GM21529 (cell line): Measurements from ENCODE around the gene PLCH1.
A peak's percentile ranks its signal among the peaks of the same experiment; 100 is the strongest.

Source experiments
- ATAC-seq: cut with Tn5 transposase; IDR thresholded peaks from one replicate; pipeline ENCODE4 v1.9.1; 2021; ENCODE audit not compliant: unreplicated experiment

The PLCH1 gene, protein sequence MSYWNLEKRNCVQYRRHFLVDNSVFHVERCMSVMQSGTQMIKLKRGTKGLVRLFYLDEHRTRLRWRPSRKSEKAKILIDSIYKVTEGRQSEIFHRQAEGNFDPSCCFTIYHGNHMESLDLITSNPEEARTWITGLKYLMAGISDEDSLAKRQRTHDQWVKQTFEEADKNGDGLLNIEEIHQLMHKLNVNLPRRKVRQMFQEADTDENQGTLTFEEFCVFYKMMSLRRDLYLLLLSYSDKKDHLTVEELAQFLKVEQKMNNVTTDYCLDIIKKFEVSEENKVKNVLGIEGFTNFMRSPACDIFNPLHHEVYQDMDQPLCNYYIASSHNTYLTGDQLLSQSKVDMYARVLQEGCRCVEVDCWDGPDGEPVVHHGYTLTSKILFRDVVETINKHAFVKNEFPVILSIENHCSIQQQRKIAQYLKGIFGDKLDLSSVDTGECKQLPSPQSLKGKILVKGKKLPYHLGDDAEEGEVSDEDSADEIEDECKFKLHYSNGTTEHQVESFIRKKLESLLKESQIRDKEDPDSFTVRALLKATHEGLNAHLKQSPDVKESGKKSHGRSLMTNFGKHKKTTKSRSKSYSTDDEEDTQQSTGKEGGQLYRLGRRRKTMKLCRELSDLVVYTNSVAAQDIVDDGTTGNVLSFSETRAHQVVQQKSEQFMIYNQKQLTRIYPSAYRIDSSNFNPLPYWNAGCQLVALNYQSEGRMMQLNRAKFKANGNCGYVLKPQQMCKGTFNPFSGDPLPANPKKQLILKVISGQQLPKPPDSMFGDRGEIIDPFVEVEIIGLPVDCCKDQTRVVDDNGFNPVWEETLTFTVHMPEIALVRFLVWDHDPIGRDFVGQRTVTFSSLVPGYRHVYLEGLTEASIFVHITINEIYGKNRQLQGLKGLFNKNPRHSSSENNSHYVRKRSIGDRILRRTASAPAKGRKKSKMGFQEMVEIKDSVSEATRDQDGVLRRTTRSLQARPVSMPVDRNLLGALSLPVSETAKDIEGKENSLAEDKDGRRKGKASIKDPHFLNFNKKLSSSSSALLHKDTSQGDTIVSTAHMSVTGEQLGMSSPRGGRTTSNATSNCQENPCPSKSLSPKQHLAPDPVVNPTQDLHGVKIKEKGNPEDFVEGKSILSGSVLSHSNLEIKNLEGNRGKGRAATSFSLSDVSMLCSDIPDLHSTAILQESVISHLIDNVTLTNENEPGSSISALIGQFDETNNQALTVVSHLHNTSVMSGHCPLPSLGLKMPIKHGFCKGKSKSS (N-terminal part only)

DNA sequence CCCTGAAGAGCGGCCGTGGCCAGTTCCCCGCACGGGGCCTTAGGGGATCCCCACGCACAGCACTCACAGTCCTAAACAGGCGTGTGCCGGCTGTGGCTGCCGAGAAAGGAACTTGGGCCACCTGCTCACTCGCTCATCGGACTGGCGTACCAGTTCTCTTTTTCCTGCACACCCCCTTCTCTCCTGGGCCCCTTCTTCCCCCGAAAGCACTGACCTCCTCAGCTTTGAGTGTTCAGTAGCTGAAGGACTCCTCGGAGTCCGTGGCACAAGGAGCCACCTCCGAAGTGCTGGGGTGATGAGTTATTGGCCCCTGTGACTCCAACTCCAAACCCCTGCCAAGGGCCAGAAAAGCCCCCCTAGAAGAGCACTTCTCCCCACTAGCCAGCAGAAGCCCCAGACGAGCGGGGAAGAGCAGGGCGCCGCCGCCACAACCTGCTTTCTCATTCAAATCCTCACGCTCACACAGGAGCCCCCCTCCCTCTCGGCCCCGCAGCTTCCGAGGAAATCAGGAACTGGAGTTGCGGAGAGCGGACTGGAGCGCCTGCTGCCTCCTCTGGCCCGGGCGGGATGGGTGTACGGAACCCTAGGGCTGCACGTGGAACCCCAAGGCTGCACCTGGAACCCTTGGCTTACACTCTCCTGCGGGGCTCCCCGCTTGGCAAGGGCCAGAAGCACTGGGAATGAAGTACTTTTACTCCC lies at the start of gene PLCH1:
Gene PLCH1, minus strand, starts transcription at position 446 of the 699 bp plus-strand sequence. CDS start 40,847 bp downstream, outside the sequence.
- ATAC-seq, result peak; percentile 63

DNA sequence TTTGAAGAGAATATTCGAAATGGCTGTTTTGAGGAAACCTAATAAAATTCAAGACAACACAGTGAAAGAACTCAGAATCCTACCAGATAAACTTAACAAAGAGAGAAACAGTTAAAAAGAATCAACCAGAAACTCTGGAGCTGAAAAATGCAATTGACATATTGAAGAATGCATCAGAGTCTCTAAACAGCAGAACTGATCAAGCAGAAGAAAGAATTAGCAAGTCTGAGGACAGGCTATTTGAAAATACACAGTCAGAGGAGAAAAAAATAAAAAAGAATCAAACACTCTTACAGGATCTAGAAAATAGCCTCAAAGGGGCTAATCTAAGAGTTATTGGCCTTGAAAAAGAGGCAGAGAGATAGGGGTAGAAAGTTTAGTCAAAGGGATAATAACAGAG lies 47.7 kb upstream of the PLCH1 start:
- ATAC-seq, result no peak

DNA sequence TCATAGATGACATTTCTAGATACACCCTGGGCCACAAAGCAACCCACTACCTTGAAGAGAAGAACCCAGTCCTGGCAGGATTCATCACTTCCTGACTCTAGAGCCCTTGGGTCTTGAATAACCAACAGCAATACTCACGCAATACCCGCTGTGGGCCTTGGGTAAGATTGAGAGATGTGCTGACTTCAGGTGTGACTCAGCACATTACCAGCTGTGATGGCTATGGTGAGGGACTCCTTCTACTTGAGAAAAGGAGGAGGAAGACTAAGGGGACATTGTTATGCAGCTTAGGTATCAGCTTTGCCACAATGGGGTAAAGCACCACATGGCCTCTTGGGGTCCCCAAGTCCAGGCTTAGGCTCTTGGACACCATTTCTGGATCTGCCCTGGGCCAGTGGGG lies 46.3 kb upstream of the PLCH1 start:
- no peak for ATAC-seq

DNA sequence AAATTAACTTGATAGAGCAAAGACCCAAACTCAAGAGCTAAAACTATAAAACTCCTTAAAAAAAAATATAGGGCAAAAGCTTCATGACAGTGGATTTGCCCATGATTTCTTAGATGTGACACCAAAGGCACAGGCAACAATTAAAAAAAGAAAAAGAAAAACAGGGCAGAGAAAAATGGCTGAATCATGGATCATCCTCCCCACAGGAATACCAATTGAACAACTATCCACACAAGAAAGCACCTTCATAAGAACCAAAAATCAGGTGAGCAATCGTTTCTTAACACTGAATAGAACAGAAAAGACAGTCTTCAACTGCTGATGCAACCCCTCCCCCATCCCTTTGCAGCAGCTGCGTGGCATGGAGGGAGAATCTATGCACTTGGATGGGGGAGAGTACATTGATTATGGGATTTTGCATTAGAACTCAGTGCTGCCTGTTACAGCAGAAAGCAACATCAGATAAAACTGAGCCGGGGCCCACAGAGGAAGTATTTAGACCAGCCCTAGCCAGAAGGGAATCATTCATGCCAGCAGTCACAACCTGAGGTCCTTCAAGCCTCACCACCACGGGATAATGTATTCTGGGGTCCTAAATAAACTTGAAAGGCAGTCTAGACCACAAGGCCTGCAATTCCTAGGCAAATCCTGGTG lies 45.5 kb upstream of the PLCH1 start:
- ATAC-seq, result no peak

DNA sequence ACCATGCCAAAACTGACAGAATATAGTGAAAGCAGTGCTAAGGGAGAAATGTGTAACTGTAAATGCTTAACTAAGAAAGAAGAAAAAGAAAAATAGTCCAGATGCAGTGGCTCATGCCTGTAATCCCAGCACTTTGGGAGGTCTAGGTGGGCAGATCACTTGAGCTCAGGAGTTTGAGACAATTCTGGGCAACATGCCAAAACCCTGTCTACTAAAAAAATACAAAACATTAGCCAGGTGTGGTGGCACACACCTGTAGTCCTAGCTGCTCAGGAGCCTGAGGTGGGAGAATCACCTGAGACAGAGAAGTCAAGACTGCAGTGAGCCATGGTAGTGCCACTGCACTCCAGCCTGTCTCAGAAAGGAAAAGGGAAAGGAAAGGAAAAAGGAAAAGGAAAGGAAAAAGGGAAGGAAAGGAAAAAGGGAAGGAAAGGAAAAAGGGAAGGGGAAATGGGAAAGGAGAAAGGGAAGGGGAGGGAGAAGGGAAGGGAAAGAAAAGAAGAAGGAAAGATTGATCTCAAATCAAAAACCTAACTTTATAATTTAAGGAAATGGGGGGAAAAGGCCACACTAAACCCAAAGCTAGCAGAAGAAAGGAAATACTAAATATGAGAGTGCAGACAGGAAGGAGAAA lies 40.9 kb upstream of the PLCH1 start:
- ATAC-seq, result no peak

DNA sequence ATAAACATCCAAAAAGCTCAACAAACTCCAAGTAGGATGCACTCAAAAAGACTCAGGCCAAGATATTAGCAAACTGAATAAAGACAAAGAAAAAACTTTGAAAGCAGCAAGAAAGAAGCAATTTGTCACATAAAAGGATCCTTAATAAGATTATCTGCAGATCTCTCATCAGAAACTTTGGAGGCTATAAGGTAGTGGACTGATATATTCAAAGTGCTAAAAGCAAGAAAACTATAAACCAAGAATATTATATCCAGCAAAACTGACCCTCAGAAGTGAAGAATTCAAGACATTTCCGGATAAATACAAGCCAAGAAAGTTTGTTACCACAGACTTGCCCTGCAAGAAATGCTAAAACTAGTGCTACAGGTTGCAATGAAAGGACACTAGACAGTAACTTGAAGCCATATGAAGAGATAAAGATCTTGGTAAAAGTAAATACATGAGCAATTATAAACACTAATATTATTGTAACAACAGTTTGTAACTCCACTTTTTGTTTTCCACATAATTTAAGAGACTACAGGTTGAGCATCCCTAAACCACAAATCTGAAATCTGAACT lies 37.6 kb upstream of the PLCH1 start:
- ATAC-seq, result no peak

DNA sequence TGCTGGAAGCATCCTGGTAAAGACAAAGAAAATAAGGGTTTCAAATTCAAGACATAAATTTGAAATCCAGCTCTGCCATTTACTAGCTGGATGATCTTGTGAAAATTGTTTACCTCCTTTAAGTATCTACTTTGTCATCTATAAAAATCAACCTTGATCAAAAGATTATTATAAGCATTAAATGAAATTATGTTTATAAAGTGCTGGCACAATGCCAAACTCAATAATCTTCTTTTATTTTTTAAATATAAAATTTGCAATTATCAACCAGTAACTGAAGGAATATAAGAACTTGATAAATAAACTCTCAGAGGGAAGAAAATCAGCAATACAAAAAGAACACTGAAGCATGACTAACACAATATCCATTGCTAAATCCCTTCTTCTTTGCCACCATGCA lies 35.4 kb upstream of the PLCH1 start:
- no peak for ATAC-seq

DNA sequence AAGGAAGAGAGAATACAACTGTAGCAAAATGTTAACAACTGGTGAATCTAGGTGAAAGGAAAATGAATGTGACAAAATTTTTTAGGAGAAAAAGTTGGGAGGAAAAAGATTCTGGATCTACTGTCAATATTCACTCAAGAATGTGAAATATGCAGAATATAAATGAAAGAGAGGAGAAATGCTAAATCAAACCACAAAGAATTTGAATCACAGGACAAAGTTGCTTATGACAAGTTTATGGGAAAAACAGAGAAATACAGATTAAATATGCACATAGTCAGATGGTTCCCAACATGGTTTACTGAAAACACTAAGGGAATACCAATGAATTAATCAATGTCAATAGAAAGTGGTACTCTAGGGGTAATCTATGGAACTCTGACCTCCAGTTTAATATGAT lies 33.6 kb upstream of the PLCH1 start:
- ATAC-seq, result no peak

DNA sequence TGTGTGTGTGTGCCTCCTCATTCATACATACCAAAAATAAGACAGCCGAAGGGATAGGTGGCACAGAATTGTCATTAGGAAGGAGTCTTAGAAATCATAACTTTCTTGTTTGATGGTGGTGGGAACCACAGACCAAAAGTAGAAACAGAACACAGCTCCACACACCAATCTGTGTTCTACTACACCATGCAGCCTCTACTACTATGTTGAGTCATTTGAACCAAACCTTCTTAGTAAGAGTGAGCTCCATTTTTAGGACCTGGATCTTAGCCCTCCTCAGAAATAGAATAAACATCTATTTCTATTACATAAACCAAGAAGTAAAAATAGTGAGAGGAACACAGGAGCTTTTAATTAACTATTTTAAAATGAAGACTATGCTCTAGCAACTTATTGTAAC lies 27.9 kb upstream of the PLCH1 start:
- ATAC-seq, result no peak

DNA sequence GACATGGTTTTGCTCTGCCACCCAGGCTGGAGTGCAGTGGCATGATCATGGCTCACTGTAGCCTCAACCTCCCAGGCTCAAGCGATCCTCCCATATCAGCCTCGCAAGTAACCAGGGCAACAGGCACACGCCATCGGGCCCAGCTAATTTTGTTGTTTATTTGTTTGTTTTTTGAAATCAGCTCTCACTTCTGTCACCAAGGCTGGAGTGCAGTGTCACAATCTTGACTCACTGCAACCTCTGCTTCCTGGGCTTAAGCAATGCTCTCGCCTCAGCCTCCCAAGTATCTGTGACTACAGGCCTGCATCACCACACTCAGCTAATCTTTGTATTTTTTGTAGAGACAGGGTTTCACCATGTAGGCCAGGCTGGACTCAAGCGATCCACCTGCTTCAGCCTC lies 26.3 kb upstream of the PLCH1 start:
- ATAC-seq, result no peak

DNA sequence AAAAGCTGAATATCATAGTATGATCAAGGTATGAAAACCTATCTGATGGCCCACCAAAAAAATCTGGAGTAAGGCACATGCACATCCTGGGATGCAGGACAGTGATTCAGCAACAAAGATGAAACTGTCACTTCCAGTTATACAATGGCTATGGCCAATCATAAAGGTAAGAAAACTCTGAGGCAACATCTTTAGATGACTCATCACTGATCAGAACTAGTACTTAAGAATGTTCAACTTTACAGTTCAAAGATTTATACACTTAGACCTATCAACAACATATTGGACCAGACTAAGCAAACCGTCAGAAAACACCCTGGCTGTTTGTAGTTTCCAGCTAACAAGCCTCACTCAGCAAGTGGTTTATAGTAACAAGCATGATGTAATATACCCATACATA lies 21.3 kb upstream of the PLCH1 start:
- no peak for ATAC-seq

DNA sequence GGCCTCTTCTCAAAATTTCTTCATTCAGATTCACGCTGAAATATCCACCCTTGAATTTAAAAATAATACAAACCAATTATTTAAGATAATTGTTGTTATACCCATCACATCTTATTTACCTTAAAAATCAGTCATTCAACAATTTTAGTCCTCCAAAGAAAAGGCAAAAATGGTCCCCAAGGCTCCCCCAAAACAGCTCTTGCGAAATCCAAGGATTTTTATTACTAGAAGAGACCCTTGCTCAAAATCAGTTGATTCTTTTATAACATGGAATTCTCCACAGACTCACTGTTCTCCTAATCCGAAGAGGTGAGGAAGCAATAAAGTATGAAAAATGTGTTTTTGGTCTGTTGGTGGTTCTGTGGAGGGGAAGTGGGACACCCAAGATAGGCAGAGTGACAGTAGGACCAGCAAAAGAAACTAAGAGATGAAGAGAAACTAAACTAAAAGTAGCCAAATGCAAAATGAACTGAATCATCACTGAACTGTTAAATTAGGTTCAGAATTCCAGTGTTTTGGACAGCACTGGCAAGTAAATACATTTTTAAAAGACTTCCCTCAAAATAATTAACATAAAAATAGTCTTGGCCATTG lies 19.1 kb upstream of the PLCH1 start:
- no peak for ATAC-seq

DNA sequence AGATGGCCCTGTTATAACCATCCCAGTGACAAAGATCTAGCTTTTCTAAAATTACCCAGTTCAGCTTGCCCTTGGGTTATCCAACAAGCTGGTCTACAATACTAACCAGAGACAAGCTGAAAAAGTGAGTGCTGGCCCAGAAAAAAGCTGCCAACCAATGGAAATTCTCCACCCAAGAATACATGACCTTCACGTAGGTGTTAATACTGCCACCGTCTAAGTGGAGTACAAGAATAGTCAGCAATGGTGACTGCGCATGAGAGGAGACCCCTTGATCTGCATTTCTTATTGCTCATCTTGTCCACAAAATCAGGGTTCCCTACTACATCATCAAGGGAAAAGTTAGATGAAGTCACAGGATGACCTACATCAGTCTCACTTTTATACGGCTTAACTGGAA lies 15.8 kb upstream of the PLCH1 start:
- no peak for ATAC-seq

DNA sequence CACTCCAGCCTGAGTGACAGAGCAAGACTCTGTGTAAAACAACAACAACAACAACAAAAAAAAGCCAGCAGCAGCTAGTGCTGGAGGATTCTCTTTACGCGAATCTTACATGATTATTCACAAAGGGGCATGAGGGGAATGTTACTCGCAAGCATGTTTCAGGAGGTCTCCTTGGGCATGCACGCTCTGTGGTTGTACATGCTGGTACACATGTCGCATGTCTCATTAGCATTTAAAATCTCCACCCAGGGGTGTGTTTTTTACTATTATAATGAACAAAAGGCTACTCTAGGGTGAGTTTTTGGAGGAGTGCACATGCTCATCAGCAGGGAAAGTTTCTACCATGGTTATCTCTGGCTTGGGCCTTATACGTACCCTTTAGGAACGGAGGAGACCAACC lies 12.7 kb upstream of the PLCH1 start:
- no peak for ATAC-seq

DNA sequence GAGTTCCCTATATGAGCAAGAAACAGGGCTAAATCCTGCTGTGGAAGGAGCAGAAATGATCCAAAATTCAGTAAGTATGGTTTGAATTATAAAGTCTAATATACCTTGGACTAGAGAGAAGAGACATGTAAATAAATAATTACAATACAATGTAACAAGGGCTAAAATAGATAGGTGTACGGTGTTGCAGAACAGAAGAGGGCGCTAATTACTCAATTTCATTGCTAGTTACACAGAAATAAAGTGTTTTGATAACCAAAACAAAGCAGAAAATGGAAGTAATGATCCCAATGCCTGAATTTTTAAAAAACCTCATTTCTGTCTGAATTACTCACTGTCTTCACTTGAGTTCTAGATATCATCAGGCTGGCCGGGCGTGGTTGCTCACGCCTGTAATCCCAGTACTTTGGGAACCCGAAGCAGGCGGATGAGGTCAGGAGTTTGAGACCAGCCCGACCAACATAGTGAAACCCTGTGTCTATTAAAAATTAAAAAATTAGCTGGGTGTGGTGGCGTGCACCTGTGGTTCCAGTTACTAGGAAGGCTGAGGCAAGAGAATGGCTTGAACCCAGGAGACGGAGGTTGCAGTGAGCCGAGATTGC lies 8.3 kb upstream of the PLCH1 start:
- ATAC-seq, result peak; percentile 61

DNA sequence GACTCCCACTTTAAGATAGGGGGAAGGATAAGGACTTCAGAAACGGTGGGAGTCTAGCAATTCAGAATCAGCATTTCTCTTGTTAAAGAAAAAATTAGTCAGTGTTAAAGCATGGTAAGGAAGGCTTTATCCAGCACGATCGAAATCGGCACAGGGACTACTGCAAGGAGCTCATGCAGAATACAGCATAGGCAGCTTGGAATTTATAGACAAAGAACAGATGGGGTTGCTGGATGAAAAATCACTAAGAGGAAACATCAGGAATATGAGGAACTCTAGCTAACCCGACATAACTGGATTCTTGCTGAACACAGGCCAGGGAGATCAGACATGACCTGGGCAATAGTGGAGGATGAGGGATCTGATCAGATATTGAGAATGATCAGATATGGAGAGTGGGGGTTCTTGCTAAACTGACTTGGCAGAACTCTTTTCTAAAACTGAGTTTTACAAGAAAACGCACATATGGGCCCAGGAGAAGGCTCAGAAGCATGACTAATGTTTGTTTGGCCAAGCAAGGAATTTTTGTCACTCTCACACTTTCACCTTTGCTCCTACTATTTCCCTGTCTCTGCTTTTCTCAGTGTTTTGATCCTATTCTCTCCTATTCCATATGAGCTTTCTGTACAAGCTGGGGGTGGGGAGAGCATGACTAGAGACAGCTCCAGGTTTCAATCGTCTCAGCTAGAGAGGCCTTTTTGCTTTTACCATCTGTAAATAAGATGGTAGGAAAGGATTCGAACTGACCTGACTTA lies 3.9 kb upstream of the PLCH1 start:
- ATAC-seq, result no peak

DNA sequence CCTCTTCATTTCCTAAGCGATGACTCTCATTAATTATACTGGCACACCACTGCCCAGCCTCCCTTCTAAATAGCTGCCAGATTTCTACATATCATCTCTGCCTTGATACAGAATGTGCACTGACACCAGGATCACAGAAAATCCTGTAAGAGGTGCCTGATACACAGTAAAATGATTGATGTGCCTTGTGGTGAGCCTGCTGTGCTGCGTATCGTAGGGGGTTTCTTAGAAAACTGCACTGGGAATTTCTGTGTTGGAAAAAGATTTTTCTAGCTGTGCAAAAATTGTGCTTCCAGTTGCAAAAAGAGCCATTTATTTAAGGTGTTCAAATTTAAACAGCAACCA lies 3.0 kb upstream of the PLCH1 start:
- ATAC-seq, result no peak

DNA sequence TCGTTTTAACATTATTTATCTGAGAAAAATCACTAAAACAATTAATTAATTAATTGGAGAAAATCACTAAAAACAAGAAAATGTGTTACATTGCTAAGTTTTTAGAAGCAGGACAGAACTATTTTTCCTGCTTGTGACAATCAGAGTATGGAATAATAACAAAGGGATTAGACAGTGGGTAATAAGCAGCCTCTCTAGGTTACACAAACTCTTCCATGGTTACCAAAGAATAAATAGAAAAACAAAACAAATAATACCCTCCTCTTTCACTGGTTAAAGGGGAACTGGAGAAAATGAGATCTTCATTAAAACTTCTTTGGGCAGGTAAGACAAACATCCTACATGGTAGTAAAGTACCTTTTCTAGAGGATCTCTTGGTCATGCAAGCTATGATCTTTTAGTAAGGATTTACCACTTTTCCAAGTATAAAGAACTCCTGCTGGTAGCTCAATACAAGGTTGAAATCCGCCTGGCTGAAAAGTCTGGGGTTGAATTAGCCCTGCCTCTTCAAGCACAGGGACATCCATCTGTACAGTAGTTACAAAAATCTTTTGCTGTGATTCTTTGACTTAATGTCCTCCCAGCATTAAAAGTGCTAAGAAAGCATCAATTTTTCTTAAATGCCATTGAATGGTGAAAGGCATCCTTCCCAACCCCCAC lies 2.5 kb upstream of the PLCH1 start:
- no peak for ATAC-seq
